Measurements from ENCODE around the gene ABHD1. TPM values are rescaled to one million over a fixed set of nuclear protein-coding genes. Genes with fewer than 3 reads are reported as not detected.
"Not testable (repeated sequence)": the region's sequence is repeated elsewhere in the genome, so short reads cannot be mapped to it uniquely, and the experiment has no call there.

Gene ABHD1
- total RNA-seq, 1 donor from 2014 or later, result not detected

GRCh38 chr2:27115519-27115918, 8.1 kb upstream of the ABHD1 start:
- no peak overlapping the region for H2AFZ ChIP-seq (ENCODE audit: low read depth, low read length)
- peaks cover 32% of the 10 kb centered on the region for H3K27me3 ChIP-seq (ENCODE audit: insufficient read depth, low read length)
- H3K9ac ChIP-seq (ENCODE audit: low read length), result no peak overlapping the region
- H3K27me3 Mint-ChIP-seq (ENCODE audit: low read depth, unreplicated experiment), result peaks cover 51% of the 10 kb centered on the region
- H3K4me2 ChIP-seq (ENCODE audit: low read length), result no peak overlapping the region
- no peaks in the 10 kb centered on the region for H3K4me1 Mint-ChIP-seq (ENCODE audit: low read depth, unreplicated experiment)
- H3K9me3 ChIP-seq (ENCODE audit: insufficient read depth, low read depth, low read length), result peaks cover 2% of the 10 kb centered on the region
- H3K4me3 Mint-ChIP-seq (ENCODE audit: unreplicated experiment), result no peak overlapping the region
- H3K36me3 Mint-ChIP-seq (ENCODE audit: low read depth, unreplicated experiment), result peaks cover 4% of the 10 kb centered on the region
- H3K27ac ChIP-seq (ENCODE audit: low read depth, low read length), result no peak overlapping the region
- no peak overlapping the region for H3K27ac Mint-ChIP-seq (ENCODE audit: unreplicated experiment)
- H3K79me2 ChIP-seq (ENCODE audit: insufficient read depth, low read length), result no peaks in the 10 kb centered on the region
- TF ChIP-seq EZH2 (IDR thresholded peaks at IDR 0.05; ENCODE audit: insufficient read depth, low read length) (no peak), CTCF (IDR thresholded peaks at IDR 0.05; ENCODE audit: insufficient read depth, low read depth, low read length) (no peak)
- DNase-seq (ENCODE audit: low read depth), result no peak
- H4K20me1 ChIP-seq (ENCODE audit: insufficient read depth, low read length), result no peaks in the 10 kb centered on the region
- H3K4me3 ChIP-seq (ENCODE audit: insufficient read depth, low read depth, low read length), result no peak overlapping the region
- FAIRE-seq, result no peak
- H3K9me3 Mint-ChIP-seq (ENCODE audit: unreplicated experiment), result peaks cover 6% of the 10 kb centered on the region
- H3K4me1 ChIP-seq (ENCODE audit: insufficient read depth, low read length), result peaks cover 10% of the 10 kb centered on the region
- H3K36me3 ChIP-seq (ENCODE audit: insufficient read depth, low read length), result no peaks in the 10 kb centered on the region

GRCh38 chr2:27117995-27118524, 5.6 kb upstream of the ABHD1 start:
- Mint-ChIP-seq H3K36me3 (ENCODE audit: low read depth, unreplicated experiment) (peaks cover 6% of the 10 kb centered on the region), H3K27ac (ENCODE audit: unreplicated experiment) (no peak overlapping the region), H3K4me3 (ENCODE audit: unreplicated experiment) (peak overlapping the region; percentile 64), H3K9me3 (ENCODE audit: unreplicated experiment) (peaks cover 9% of the 10 kb centered on the region), H3K27me3 (ENCODE audit: low read depth, unreplicated experiment) (peaks cover 63% of the 10 kb centered on the region), H3K4me1 (ENCODE audit: low read depth, unreplicated experiment) (no peaks in the 10 kb centered on the region)
- peak overlapping the region; percentile 85 for H2AFZ ChIP-seq (ENCODE audit: low read depth, low read length)
- H3K27ac ChIP-seq (ENCODE audit: low read depth, low read length), result no peak overlapping the region
- peaks cover 2% of the 10 kb centered on the region for H3K9me3 ChIP-seq (ENCODE audit: insufficient read depth, low read depth, low read length)
- peak overlapping the region; percentile 92 for H3K4me2 ChIP-seq (ENCODE audit: low read length)
- no peak for FAIRE-seq
- peaks cover 43% of the 10 kb centered on the region for H3K27me3 ChIP-seq (ENCODE audit: insufficient read depth, low read length)
- DNase-seq (ENCODE audit: low read depth), result no peak
- H4K20me1 ChIP-seq (ENCODE audit: insufficient read depth, low read length), result no peaks in the 10 kb centered on the region
- TF ChIP-seq CTCF (IDR thresholded peaks at IDR 0.05; ENCODE audit: insufficient read depth, low read depth, low read length), result no peak
- TF ChIP-seq EZH2 (IDR thresholded peaks at IDR 0.05; ENCODE audit: insufficient read depth, low read length), result peak; percentile 15
- peak overlapping the region; percentile 61 for H3K4me3 ChIP-seq (ENCODE audit: insufficient read depth, low read depth, low read length)
- H3K79me2 ChIP-seq (ENCODE audit: insufficient read depth, low read length), result no peaks in the 10 kb centered on the region
- H3K9ac ChIP-seq (ENCODE audit: low read length), result no peak overlapping the region
- H3K4me1 ChIP-seq (ENCODE audit: insufficient read depth, low read length), result peaks cover 10% of the 10 kb centered on the region
- H3K36me3 ChIP-seq (ENCODE audit: insufficient read depth, low read length), result no peaks in the 10 kb centered on the region

GRCh38 chr2:27118525-27119329, 4.9 kb upstream of the ABHD1 start, which contains the start of gene CGREF1:
Gene CGREF1 (minus strand): TSS chr2:27119128. CDS start chr2:27104366, 14,762 bp downstream.
- Histone ChIP-seq H3K4me2 (ENCODE audit: low read length) (peak within 1 kb of the TSS; percentile 92), H3K27ac (ENCODE audit: low read depth, low read length) (no peak within 1 kb of the TSS), H2AFZ (ENCODE audit: low read depth, low read length) (peak within 1 kb of the TSS; percentile 85), H3K4me3 (ENCODE audit: insufficient read depth, low read depth, low read length) (peak within 1 kb of the TSS; percentile 61), H3K9ac (ENCODE audit: low read length) (no peak within 1 kb of the TSS), H3K27me3 (ENCODE audit: insufficient read depth, low read length) (peaks cover 47% of the 10 kb centered on the region), H3K79me2 (ENCODE audit: insufficient read depth, low read length) (no peaks in the 10 kb centered on the region), H3K36me3 (ENCODE audit: insufficient read depth, low read length) (no peaks in the 10 kb centered on the region), H3K4me1 (ENCODE audit: insufficient read depth, low read length) (peaks cover 10% of the 10 kb centered on the region), H3K9me3 (ENCODE audit: insufficient read depth, low read depth, low read length) (peaks cover 2% of the 10 kb centered on the region), H4K20me1 (ENCODE audit: insufficient read depth, low read length) (no peaks in the 10 kb centered on the region)
- H3K27ac Mint-ChIP-seq (ENCODE audit: unreplicated experiment), result no peak within 1 kb of the TSS
- H3K4me1 Mint-ChIP-seq (ENCODE audit: low read depth, unreplicated experiment), result no peaks in the 10 kb centered on the region
- no peak for TF ChIP-seq CTCF (IDR thresholded peaks at IDR 0.05; ENCODE audit: insufficient read depth, low read depth, low read length)
- TF ChIP-seq EZH2 (IDR thresholded peaks at IDR 0.05; ENCODE audit: insufficient read depth, low read length), result peak; percentile 87
- peak within 1 kb of the TSS; percentile 81 for H3K4me3 Mint-ChIP-seq (ENCODE audit: unreplicated experiment)
- FAIRE-seq, result no peak
- H3K36me3 Mint-ChIP-seq (ENCODE audit: low read depth, unreplicated experiment), result peaks cover 6% of the 10 kb centered on the region
- peaks cover 6% of the 10 kb centered on the region for H3K9me3 Mint-ChIP-seq (ENCODE audit: unreplicated experiment)
- DNase-seq (ENCODE audit: low read depth), result no peak
- peaks cover 65% of the 10 kb centered on the region for H3K27me3 Mint-ChIP-seq (ENCODE audit: low read depth, unreplicated experiment)

GRCh38 chr2:27119330-27119670, 4.3 kb upstream of the ABHD1 start:
- peak overlapping the region; percentile 81 for H3K4me3 Mint-ChIP-seq (ENCODE audit: unreplicated experiment)
- H3K9ac ChIP-seq (ENCODE audit: low read length); FAIRE-seq; H3K36me3 ChIP-seq (ENCODE audit: insufficient read depth, low read length); H3K27ac Mint-ChIP-seq (ENCODE audit: unreplicated experiment); H3K9me3 ChIP-seq (ENCODE audit: insufficient read depth, low read depth, low read length); DNase-seq (ENCODE audit: low read depth); H3K4me1 Mint-ChIP-seq (ENCODE audit: low read depth, unreplicated experiment); H3K4me1 ChIP-seq (ENCODE audit: insufficient read depth, low read length); H4K20me1 ChIP-seq (ENCODE audit: insufficient read depth, low read length); H3K27ac ChIP-seq (ENCODE audit: low read depth, low read length); H3K36me3 Mint-ChIP-seq (ENCODE audit: low read depth, unreplicated experiment); H3K9me3 Mint-ChIP-seq (ENCODE audit: unreplicated experiment); H3K79me2 ChIP-seq (ENCODE audit: insufficient read depth, low read length): not testable (repeated sequence)
- Histone ChIP-seq H2AFZ (ENCODE audit: low read depth, low read length) (peak overlapping the region; percentile 85), H3K4me2 (ENCODE audit: low read length) (peak overlapping the region; percentile 92), H3K27me3 (ENCODE audit: insufficient read depth, low read length) (peaks cover 47% of the 10 kb centered on the region), H3K4me3 (ENCODE audit: insufficient read depth, low read depth, low read length) (peak overlapping the region; percentile 61)
- H3K27me3 Mint-ChIP-seq (ENCODE audit: low read depth, unreplicated experiment), result peaks cover 67% of the 10 kb centered on the region

All from astrocyte (in vitro differentiated cells and primary cell).